ENCODE results near the gene THRB.

Gene THRB

GRCh38 chr3:24259901-24260512, 234.6 kb downstream of the THRB start:
- no peak for TF ChIP-seq CTCF (IDR thresholded peaks at IDR 0.05; ENCODE audit: low read depth, low read length)
- DNase-seq (ENCODE audit: extremely low read depth, low read depth), result no peak

DNA sequence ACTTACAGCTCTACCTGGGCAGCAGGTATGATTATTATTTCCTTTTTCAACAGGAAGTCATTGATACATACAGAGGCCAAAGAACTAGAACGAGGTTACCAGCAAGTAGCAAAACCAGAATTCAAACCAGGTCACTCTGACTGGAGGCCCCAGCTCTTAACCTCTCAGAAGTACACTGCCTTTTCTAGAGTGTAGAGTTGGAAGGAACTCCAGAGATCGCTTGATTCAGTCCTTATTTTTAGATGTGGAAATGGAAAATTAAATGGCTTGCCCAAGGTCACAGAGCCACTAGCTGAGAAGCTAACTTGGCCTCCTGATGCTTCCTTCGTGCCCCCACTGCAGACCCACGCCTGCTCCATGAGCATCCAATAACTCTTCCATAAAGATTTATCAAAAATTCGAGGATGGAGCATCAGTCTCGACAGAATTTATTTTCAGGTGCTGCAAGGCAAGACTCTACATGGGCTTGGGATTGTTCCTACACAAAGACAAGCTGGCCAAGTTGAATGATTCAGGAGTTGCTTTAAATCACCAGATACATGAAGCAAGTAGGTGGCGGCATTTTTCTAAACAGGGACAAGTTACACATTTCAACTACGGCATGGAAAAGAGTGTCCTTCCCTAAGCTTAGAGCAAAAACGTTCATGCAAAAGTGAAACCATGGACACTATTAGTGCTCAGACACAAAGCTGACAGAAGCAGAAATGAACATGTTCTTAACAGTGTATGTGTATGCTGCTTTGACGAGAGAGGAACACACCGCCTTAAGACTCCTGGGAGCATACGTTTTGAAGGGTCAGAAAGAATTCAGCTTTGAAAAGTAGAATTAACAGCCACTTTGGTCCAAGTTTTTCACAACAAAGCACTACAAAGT, 235.7 kb downstream of the THRB start:
- DNase-seq (ENCODE audit: extremely low read depth, low read depth), result no peak

DNA sequence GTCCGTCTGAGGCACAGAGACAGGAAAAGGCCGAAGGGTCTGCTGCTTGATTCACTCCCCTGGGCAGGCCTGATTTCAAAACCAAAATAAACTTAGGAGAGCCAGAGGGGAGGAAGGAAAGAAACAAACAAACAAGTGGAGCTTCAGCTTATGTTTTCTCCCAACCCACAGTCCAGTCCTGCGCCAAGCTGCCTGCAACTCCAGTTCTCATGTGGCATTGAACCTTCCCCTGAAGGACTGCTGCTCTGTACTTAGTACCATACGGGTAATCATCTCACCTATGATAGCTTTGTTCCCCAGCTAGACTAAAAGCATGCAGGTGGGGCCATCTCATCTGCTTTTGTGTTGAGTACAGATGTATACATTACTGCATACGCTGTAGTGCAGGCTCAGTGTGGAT, 236.4 kb downstream of the THRB start:
- no peak for TF ChIP-seq CTCF (IDR thresholded peaks at IDR 0.05; ENCODE audit: low read depth, low read length)
- no peak for DNase-seq (ENCODE audit: extremely low read depth, low read depth)

More for the DNA sequence above, 235.7 kb downstream of the THRB start:
- no peak for TF ChIP-seq CTCF (IDR thresholded peaks at IDR 0.05; ENCODE audit: low read depth, low read length)

DNA sequence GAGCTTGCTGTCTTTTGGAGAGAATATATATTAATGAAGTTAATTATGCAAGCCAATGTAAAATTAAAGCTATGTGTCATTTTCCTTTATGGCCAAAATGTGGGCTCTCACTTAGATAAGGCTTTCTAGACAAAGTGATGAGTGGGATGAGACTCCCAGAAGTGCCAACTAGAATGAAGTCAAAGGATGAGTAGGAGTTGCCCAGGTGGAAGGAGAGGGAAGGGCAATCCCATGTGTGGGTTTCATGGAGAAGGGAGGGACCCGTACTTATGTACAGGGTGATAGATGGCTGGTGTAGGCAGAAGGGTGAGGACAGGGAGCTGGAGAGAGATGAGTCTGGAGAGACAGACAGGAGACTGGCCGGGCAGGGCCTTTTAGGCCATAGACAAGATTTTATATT, 239.2 kb downstream of the THRB start:
- no peak for TF ChIP-seq CTCF (IDR thresholded peaks at IDR 0.05; ENCODE audit: low read depth, low read length)
- DNase-seq (ENCODE audit: extremely low read depth, low read depth), result no peak

DNA sequence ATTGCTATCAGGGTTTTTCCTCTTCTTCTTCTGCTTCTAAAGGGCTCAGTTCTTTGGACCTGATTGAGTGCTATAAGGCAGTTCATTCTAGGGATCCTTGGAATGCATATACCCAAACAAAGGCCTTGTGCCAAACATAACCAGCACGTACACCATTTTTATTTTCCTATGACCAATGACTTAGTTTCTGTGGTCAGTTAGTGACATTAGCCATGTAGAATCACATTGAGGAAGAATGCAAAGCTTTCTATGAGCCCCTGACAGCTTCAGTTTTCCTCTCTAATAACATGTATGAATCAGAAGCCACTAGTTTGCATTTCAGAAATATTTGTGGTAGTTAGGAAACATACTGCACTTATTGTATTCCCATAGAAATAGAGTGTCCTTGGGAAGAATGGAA, 240.0 kb downstream of the THRB start:
- no peak for TF ChIP-seq CTCF (IDR thresholded peaks at IDR 0.05; ENCODE audit: low read depth, low read length)
- peak; percentile 63 for DNase-seq (ENCODE audit: extremely low read depth, low read depth)

- no peak for TF ChIP-seq CTCF (IDR thresholded peaks at IDR 0.05; ENCODE audit: low read depth, low read length)
- no peak for DNase-seq (ENCODE audit: extremely low read depth, low read depth)
Measured at GRCh38 chr3:24253336-24253735, 241.3 kb downstream of the THRB start.

DNA sequence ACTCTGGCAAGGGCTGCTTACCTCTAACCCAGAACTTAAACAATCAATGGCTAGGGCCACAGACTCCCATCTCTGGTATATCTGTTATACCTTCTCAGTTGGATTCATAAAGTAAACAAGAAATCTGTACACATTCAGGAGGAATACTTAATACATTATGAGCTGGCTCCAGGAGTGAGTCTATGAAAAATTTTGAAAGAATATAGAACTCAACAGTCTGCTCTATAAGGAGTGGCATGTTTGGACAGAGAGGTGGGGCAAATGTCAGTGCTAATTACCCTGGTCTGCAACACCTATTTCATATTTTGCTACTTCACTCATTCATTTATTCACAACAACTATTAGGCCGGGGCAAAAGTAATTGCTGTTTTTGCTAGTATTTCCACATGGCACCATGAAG, 245.1 kb downstream of the THRB start:
- no peak for DNase-seq (ENCODE audit: extremely low read depth, low read depth)
- TF ChIP-seq CTCF (IDR thresholded peaks at IDR 0.05; ENCODE audit: low read depth, low read length), result no peak
